Nephron progenitor cell (in vitro differentiated cells): ENCODE data around the gene ISG20.

Experiments
- DNase-seq: peaks from one replicate; pipeline ENCODE4 v3.0.0; 2021
- H3K27ac Mint-ChIP-seq: 2 replicates; pipeline ENCODE4 v1.8.0; 2021; ENCODE audit warnings: mild to moderate bottlenecking, moderate library complexity, mixed read lengths
- H3K27me3 Mint-ChIP-seq: 2 replicates; pipeline ENCODE4 v1.8.0; 2021; ENCODE audit warnings: mild to moderate bottlenecking, low read depth, mixed read lengths; ENCODE audit not compliant: poor library complexity
- H3K36me3 Mint-ChIP-seq: 2 replicates; pipeline ENCODE4 v1.8.0; 2021; ENCODE audit warnings: low read depth, mixed read lengths
- H3K4me1 Mint-ChIP-seq: 2 replicates; pipeline ENCODE4 v1.8.0; 2021; ENCODE audit warnings: mixed read lengths
- H3K4me3 Mint-ChIP-seq: 2 replicates; pipeline ENCODE4 v1.8.0; 2021; ENCODE audit warnings: mild to moderate bottlenecking, moderate library complexity, mixed read lengths
- H3K9me3 Mint-ChIP-seq: 2 replicates; pipeline ENCODE4 v1.8.0; 2021; ENCODE audit warnings: mild to moderate bottlenecking, moderate library complexity, mixed read lengths
- TF ChIP-seq, protein P1 (sequence below): fragments of 200-600 bp; sonication (generic); IDR thresholded peaks from 2 replicates; pipeline ENCODE4 v1.5.0; 2021; ENCODE audit warnings: antibody characterized with exemption

Gene ISG20

GRCh38 chr15:88617031-88617722, 21.6 kb upstream of the ISG20 start:
- peaks cover 29% of the 10 kb centered on the region for H3K27me3 Mint-ChIP-seq
- TF ChIP-seq, protein P1, sequence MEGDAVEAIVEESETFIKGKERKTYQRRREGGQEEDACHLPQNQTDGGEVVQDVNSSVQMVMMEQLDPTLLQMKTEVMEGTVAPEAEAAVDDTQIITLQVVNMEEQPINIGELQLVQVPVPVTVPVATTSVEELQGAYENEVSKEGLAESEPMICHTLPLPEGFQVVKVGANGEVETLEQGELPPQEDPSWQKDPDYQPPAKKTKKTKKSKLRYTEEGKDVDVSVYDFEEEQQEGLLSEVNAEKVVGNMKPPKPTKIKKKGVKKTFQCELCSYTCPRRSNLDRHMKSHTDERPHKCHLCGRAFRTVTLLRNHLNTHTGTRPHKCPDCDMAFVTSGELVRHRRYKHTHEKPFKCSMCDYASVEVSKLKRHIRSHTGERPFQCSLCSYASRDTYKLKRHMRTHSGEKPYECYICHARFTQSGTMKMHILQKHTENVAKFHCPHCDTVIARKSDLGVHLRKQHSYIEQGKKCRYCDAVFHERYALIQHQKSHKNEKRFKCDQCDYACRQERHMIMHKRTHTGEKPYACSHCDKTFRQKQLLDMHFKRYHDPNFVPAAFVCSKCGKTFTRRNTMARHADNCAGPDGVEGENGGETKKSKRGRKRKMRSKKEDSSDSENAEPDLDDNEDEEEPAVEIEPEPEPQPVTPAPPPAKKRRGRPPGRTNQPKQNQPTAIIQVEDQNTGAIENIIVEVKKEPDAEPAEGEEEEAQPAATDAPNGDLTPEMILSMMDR = no peak
- DNase-seq = no peak
- H3K4me3 Mint-ChIP-seq = no peak overlapping the region
- H3K36me3 Mint-ChIP-seq = no peaks in the 10 kb centered on the region
- H3K4me1 Mint-ChIP-seq = peaks cover 38% of the 10 kb centered on the region
- no peaks in the 10 kb centered on the region for H3K9me3 Mint-ChIP-seq
- no peak overlapping the region for H3K27ac Mint-ChIP-seq

GRCh38 chr15:88617790-88618189, 21.0 kb upstream of the ISG20 start:
- no peak for DNase-seq
- Mint-ChIP-seq H3K9me3 (no peaks in the 10 kb centered on the region), H3K36me3 (no peaks in the 10 kb centered on the region), H3K27ac (no peak overlapping the region), H3K4me3 (no peak overlapping the region), H3K27me3 (peaks cover 26% of the 10 kb centered on the region), H3K4me1 (peaks cover 44% of the 10 kb centered on the region)
- TF ChIP-seq, protein P1 = no peak

GRCh38 chr15:88618686-88619085, 20.1 kb upstream of the ISG20 start:
- H3K4me3 Mint-ChIP-seq = no peak overlapping the region
- H3K36me3 Mint-ChIP-seq = no peaks in the 10 kb centered on the region
- no peak for DNase-seq
- H3K27me3 Mint-ChIP-seq = peaks cover 17% of the 10 kb centered on the region
- TF ChIP-seq, protein P1 = no peak
- H3K9me3 Mint-ChIP-seq = no peaks in the 10 kb centered on the region
- no peak overlapping the region for H3K27ac Mint-ChIP-seq
- H3K4me1 Mint-ChIP-seq = peaks cover 53% of the 10 kb centered on the region

DNA sequence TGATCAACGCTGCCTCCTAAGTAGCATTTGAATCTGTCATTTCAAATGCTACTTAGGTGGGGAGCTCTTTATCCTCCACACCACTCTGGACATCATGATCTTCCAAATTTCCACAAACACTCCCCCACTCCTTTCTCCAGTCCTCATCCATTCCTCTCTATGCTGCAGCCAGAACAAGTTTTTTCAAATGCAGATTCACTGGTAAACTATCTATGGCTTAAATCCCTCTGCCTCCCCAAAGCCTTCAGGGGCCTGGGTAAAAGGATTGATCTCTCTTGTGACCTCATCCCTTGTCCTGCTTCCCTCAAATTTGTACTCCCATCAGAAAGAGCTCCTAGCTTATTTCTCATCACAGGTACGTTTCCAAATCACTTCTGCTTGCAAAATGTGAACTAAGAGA, 19.0 kb upstream of the ISG20 start:
- no peaks in the 10 kb centered on the region for H3K36me3 Mint-ChIP-seq
- TF ChIP-seq, protein P1 = no peak
- peaks cover 7% of the 10 kb centered on the region for H3K27me3 Mint-ChIP-seq
- DNase-seq = no peak
- H3K4me3 Mint-ChIP-seq = no peak overlapping the region
- H3K27ac Mint-ChIP-seq = no peak overlapping the region
- H3K4me1 Mint-ChIP-seq = peaks cover 57% of the 10 kb centered on the region
- no peaks in the 10 kb centered on the region for H3K9me3 Mint-ChIP-seq

GRCh38 chr15:88620995-88621772, 17.6 kb upstream of the ISG20 start, which contains the start of gene AEN:
Gene AEN, plus strand, starts transcription at chr15:88621340. Its CDS starts 4,870 bp downstream, at chr15:88626210.
- H3K36me3 Mint-ChIP-seq = no peaks in the 10 kb centered on the region
- peak within 1 kb of the TSS; percentile 69 for H3K27ac Mint-ChIP-seq
- DNase-seq = peak; percentile 92
- TF ChIP-seq, protein P1 = no peak
- peak within 1 kb of the TSS; percentile 84 for H3K4me3 Mint-ChIP-seq
- peaks cover 5% of the 10 kb centered on the region for H3K27me3 Mint-ChIP-seq
- H3K4me1 Mint-ChIP-seq = peaks cover 62% of the 10 kb centered on the region
- no peaks in the 10 kb centered on the region for H3K9me3 Mint-ChIP-seq
